GM13977 (cell line): Measurements from ENCODE around the gene MAP3K3.

Source experiments
- DNase-seq: peaks from one replicate; pipeline ENCODE4 v3.0.0; 2012; ENCODE audit warnings: low spot score
- in situ Hi-C: fragments of 300-500 bp; cut with MboI; formaldehyde crosslinking; loops from one replicate; pipeline ENCODE4 v1.12.0; 2022; ENCODE audit warnings: low sequenced_read_pairs, low pct_unique_long_range_greater_than_20kb, mixed read lengths, inconsistent platforms; ENCODE audit not compliant: unreplicated experiment
- TF ChIP-seq, protein P1 (sequence below): IDR thresholded peaks from 2 replicates; pipeline ENCODE4 v1.5.1; 2012; ENCODE audit warnings: mild to moderate bottlenecking, control low read depth; ENCODE audit not compliant: insufficient read depth; ENCODE audit errors: extremely low read depth, missing control alignments

Gene MAP3K3

DNA sequence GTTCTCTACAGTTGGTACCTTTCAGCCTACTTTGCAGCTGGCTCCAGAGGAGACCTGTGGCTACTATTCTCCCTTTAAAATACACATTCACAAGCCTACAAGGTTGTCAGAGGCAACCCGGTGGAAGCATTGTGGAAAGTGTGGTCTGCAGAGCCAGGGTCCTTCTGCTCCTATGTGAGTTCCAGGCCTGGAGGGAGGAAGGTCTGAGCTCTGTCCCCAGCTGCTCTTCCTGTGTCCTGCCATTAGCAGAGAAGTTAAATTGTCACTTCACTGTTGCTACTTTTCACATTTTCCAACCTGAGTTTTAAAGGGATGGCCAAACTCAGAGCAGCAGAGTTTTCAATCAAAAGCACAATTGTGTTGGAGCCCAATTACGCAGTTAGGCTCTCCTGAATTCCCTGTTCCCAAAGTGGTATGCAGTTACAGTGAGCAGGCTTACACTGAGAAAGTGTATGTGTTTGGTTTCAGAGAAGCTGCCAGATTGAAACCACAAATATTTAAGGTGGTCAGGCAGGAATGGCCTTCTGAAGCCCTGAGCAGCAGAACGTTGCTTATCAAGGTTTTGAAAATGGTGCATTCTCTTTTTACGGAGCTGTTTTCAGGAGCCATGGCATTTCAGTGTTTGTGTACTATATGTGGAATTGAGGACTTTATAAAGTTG is 25.0 kb downstream of the MAP3K3 start:
- in situ Hi-C loops, result no loop called here
- TF ChIP-seq, protein P1, sequence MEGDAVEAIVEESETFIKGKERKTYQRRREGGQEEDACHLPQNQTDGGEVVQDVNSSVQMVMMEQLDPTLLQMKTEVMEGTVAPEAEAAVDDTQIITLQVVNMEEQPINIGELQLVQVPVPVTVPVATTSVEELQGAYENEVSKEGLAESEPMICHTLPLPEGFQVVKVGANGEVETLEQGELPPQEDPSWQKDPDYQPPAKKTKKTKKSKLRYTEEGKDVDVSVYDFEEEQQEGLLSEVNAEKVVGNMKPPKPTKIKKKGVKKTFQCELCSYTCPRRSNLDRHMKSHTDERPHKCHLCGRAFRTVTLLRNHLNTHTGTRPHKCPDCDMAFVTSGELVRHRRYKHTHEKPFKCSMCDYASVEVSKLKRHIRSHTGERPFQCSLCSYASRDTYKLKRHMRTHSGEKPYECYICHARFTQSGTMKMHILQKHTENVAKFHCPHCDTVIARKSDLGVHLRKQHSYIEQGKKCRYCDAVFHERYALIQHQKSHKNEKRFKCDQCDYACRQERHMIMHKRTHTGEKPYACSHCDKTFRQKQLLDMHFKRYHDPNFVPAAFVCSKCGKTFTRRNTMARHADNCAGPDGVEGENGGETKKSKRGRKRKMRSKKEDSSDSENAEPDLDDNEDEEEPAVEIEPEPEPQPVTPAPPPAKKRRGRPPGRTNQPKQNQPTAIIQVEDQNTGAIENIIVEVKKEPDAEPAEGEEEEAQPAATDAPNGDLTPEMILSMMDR, result no peak
- no peak for DNase-seq

DNA sequence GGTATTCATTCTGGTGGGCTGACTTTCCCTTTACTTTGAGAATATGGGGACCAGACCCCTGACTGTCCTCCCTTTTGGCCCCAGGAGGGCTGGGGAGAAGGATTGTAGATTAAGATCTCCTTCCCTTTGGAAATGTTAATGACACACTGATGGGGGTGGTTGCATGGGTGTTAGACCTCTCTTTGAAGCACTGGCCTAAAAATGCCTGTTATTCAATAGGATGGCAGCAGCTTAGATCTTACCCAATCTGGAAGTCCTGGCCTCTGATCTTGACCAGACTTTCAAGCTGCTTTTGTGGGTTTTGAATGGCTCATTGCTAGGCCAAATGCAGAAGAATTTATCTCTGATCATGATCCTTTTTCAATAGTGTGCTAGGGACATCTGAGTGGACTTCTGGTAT is 25.7 kb downstream of the MAP3K3 start:
- in situ Hi-C loops, result no loop called here
- DNase-seq, result no peak
- TF ChIP-seq, protein P1, result no peak

DNA sequence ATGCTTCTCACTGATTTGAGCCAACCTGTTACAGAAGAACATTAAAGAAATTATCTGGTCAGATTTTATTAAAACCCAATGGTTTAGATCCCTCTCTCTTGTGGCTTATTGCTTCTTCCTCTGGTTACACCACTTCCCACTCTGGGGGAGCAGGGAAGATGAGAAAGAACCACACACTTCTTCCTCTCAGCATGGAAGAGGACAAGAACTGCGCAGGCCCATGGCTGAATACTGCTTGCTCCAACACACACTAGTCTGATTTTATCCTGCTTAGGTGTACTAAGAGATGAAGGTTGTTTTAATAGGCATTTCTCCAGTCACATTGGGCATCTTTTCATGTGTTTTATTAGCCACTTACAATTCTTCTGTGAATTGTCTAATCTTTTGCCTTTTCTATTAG is 27.6 kb downstream of the MAP3K3 start:
- in situ Hi-C loops, result no loop called here
- no peak for DNase-seq
- TF ChIP-seq, protein P1, result no peak

DNA sequence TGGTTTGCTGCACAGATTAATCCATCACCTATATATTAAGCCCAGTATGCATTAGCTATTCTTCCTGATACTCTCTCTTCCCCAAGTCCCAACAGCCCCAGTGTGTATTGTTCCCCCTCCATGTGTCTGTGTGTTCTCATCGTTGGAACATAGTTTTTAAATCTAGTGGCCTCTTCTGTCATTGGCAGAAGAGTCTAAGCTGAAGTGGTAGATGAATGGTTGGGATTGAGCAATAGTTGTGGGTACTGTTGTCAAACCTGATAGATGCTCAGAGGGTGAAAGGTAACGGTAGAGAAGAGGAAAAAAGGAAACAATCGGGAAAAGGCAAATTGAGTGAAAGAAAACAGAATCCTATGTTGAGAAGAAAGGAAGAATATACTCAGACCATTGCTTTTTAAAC is 29.9 kb downstream of the MAP3K3 start:
- no peak for DNase-seq
- TF ChIP-seq, protein P1, result no peak
- in situ Hi-C loops, result no loop called here

DNA sequence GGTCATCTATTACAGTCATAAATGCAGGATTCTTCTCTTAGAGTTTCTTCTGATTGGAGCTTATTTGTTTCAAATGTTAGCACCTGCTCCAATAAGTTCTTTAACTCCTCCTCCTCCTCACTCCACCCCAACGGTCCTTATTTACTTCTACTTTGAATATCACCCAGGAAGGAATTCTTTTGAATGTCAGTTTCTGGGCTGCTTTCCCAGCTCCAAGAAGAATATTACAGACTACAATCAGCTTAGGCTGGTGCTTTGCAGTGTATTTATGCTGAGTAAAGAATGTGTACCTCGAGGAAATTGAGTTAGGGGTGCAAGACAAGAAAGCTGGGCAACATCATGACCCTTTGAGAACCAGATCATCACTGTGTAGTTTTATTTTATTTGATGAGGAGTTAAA is 30.8 kb downstream of the MAP3K3 start:
- no peak for DNase-seq
- TF ChIP-seq, protein P1, result no peak
- in situ Hi-C loops, result no loop called here

DNA sequence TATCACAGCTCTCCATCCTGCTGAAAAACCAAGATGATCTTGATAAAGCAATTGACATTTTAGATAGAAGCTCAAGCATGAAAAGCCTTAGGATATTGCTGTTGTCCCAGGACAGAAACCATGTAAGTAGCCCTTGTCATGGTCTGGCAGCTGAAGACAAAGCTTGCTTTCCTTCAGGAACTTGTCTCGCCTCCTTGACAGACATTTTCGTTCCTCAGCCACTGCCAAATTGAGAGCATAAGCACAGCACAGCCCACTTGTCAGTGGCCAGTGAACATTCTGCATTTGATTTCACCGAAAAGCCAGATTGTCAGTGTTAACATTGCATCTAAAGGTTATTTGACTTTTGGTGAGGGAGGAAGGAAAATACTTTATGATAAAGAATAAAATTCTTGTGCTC is 35.6 kb downstream of the MAP3K3 start:
- no peak for DNase-seq
- TF ChIP-seq, protein P1, result no peak
- in situ Hi-C loops, result no loop called here
